Measurements from ENCODE around the gene SBNO2.
"Not testable (repeated sequence)": the region's sequence is repeated elsewhere in the genome, so short reads cannot be mapped to it uniquely, and the experiment has no call there.

SBNO2 gene

GRCh38 chr19:1119475-1120217 lies 54.4 kb downstream of the SBNO2 start:
- DNase-seq (ENCODE audit: low read depth in 2 of 2): no peak

GRCh38 chr19:1118999-1119398 lies 55.1 kb downstream of the SBNO2 start:
- DNase-seq (ENCODE audit: low read depth in 2 of 2): no peak

DNA sequence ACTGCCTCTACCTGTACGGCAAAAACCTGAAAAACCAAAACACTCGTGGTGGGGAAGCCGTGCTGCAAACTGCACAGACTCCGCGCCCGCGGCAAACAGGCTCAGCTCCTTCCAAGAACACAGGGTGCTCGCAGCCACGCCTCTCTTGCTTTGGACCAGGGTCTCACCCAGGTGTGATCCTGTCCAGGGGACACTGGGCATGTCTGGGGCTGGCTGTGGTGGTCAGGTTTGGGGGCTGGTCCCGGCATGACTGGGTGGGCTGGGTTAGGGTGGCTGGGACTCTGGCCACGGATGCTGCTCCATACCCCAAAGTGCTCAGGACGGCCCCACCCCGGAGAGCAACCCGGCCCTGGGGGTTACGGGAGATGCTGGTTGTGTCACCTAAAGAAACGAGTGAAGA lies 56.4 kb downstream of the SBNO2 start:
- DNase-seq (ENCODE audit: low read depth in 2 of 2): no peak

- no peak for DNase-seq (ENCODE audit: low read depth in 2 of 2)
Measured at GRCh38 chr19:1116726-1117581, 57.1 kb downstream of the SBNO2 start.

GRCh38 chr19:1115646-1116420 lies 58.2 kb downstream of the SBNO2 start:
- no peak for DNase-seq (ENCODE audit: low read depth in 2 of 2)

DNA sequence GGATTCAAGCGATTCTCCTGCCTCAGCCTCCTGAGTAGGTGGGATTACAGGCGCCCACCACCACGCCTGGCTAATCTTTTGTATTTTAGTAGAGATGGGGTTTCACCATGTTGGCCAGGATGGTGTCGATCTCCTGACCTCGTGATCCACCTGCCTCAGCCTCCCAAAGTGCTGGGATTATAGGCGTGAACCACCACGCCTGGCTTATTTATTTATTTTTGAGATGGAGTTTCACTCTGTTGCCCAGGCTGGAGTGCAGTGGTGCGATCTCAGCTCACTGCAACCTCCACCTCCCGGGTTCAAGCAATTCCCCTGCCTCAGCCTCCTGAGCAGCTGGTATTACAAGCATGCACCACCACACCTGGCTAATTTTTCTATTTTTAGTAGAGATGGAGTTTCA lies 59.3 kb downstream of the SBNO2 start:
- DNase-seq (ENCODE audit: low read depth in 2 of 2): not testable (repeated sequence)

DNA sequence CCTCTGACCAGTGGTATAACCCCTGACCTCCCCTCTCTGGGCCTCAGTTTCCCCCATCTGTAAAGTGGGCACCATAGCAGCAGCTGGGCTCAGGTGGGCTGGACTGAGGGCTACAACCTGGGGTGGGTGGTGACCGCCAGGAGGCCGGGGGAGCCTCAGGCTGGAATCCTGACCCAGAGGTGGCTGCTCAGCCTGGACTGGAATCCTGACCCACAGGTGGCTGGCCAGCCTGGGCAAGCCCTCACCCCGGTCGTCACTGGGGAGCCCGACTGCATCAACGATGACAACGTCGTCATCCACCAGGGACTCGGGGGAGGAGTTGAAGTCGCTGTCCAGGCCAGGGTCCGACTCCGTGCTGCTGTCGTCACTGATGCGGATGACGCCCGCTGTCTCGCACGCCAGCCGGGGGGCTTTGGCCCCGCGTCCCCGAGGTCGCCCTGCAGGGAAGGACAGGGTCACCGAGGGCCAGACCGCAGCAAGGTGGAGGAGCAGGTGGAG lies 60.0 kb downstream of the SBNO2 start:
- no peak for DNase-seq (ENCODE audit: low read depth in 2 of 2)

- DNase-seq (ENCODE audit: low read depth in 2 of 2): peak; percentile 67 to 73
Measured at GRCh38 chr19:1113030-1113985, 60.8 kb downstream of the SBNO2 start.

DNA sequence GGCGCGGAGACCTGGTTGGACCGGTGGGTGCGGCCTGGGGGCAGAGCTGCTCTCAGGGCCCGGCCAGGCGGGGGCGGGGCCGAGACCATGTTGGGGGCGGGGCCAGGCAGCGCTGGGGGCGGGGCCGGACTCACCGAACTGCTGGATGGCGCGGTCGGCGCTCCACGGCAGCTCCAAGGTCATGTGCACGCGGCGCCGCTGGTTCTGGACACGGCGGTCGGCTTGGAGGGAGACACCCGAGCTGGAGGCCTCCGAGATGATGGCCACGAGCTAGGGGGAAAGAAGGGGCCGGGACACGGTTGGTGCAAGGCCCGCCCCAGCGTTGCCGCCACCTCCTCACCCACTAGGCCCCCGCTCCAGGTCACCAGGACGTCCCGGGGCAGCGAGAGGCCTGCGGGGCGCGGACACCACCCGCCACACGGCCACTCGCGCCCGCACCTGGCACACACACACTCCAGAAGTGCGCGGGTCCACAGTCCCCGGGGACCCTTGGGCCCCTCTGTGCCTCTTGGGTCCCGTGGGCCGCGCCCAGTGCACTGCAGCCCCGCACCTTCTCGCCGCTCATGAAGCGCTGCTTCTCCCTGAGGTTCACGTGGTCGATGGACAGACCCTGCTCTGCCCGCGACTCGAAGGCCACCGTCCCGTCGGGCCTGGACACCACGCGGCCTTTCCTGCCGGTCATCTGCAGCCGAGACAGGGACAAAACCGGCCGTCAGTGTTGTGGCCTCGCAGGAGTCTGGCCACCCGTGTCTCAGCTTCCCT lies 61.6 kb downstream of the SBNO2 start:
- no peak for DNase-seq (ENCODE audit: low read depth in 2 of 2)

GRCh38 chr19:1111641-1112267 lies 62.3 kb downstream of the SBNO2 start:
- no peak for DNase-seq (ENCODE audit: low read depth in 2 of 2)

GRCh38 chr19:1110809-1111640 lies 63.0 kb downstream of the SBNO2 start:
- no peak for DNase-seq (ENCODE audit: low read depth in 2 of 2)

DNA sequence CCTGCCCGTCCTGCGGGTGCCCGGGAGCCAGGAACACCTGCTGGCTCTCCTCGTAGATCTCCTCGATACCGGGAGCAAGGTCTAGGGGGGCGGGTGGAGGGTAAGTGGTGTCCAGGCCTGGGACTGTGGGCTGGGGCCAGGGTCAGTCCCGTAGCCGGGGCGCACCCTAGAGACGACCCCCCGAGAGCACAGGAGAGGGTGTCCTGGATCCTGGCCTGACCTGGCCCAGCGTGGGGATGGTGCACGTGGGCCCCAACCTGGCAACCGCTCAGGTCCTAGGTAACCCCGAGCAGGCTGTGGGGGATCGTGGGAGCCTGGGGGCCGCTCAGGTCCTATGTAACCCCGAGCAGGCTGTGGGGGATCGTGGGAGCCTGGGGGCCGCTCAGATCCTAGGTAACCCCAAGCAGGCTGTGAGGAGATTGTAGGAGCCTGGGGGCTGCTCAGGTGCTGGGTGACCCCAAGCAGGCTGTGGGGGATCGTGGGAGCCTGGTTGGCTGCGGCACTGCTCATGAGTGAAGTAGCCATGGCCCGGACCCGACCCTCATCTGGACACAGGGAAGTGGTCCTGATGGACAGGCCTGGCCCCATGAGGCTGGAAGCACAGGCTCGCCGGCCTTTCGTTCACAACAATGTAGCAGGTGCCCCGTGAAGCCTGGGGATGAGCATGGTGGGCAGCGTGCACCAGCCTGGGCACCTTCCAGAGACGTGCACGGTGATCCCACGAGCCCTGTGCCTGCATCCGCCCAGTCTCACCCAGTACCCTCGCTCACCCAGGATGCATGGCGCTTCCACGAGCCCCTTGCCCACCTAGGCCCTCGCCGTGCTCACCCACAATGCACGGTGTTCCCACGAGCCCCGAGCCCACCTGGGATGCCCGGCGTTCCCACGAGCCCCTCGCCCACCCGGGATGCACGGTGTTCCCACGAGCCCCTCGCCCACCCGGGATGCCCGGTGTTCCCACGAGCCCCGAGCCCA lies 64.1 kb downstream of the SBNO2 start:
- DNase-seq (ENCODE audit: low read depth in 2 of 2): no peak

- DNase-seq (ENCODE audit: low read depth in 2 of 2): no peak
Measured at GRCh38 chr19:1109032-1109551, 65.0 kb downstream of the SBNO2 start.

DNA sequence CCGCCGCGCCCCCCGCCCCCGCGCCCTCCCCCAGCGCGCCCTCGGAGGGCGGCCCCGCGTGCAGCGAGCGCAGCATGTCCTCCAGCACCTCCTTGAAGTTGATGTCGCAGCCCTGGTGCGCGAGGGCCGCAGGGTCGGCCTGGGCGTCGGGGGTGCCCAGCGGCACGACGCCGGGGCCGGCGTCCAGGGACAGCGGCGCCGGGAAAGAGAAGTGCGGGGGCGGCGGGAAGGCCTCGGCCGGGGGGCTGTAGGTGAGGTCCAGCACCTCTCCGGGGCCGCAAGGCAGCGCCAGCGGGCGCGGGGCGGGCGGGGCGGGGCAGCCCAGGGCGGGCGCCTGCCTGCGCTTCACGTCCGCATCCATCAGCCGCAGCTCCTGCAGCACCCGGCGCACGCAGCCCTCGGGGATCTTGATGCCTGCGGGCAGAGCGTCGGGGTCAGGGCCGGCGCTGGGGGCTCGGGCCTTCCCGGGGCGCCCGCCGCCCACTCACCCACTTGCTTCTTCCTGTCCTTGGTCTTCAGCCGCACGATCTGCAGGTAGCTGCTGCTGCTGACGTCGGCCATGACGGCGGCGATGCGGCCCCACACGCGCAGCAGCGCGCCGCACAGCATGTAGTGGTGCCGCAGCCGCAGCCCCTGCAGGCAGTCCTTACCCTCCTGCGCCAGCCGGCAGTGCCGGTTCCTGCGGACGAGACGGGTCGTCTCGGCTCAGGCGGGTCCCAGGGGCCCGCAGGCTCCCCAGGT lies 65.6 kb downstream of the SBNO2 start:
- DNase-seq (ENCODE audit: low read depth in 2 of 2): no peak

GRCh38 chr19:1107661-1108261 lies 66.3 kb downstream of the SBNO2 start:
- DNase-seq (ENCODE audit: low read depth in 2 of 2): no peak

Data from fibroblast of skin of left biceps (primary cell).